Lower leg skin (tissue), 4 donors: ENCODE measurements around the gene FAM221B. TPM values are rescaled to one million over a fixed set of nuclear protein-coding genes. Genes with fewer than 3 reads are reported as not detected.

ENCODE experiments used
- DNase-seq, 2 donors: peaks; one replicate each; pipeline ENCODE4 v3.0.0-alpha.2; 2019; ENCODE audit warnings: low spot score in 2 of 2
- H3K4me3 ChIP-seq: fragments of 200-600 bp; sonication (generic); 2 replicates; pipeline ENCODE4 v1.5.1; 2017; ENCODE audit warnings: mild to moderate bottlenecking, low read depth; ENCODE audit not compliant: poor library complexity, severe bottlenecking
- POLR2A ChIP-seq, 2 donors: fragments of 450-650 bp; IDR thresholded peaks; one replicate each; pipeline ENCODE4 v1.6.1; 2016 to 2017; ENCODE audit warnings: antibody characterized with exemption in 2 of 2, mild to moderate bottlenecking in 1 of 2, moderate library complexity in 1 of 2
- WGBS, 2 donors: methylation state at CpG; one replicate each; pipeline ENCODE4 v1.1.5; 2018; 5-methylcytosine and 5-hydroxymethylcytosine counted together
- intact Hi-C: fragments of 100-400 bp; cut with DNase I; formaldehyde crosslinking; loops from one replicate; pipeline ENCODE4 v1.15.0; 2023; ENCODE audit warnings: low total_unique reads
- total RNA-seq, 4 donors: library from RNA; depleted of rRNA; stranded (reverse); fragments of >200 nt; gene quantifications; one replicate each; pipeline ENCODE4 v1.1.0, GENCODE V29; 2016
- TF ChIP-seq, protein P1 (sequence below), 3 donors: fragments of 450-650 bp; IDR thresholded peaks; one replicate each; pipeline ENCODE4 v1.5.1; 2016; ENCODE audit warnings: antibody characterized with exemption in 3 of 3, mild to moderate bottlenecking in 3 of 3, moderate library complexity in 2 of 3

The FAM221B gene
- total RNA-seq, 4 donors from 2014 or later: not detected

DNA sequence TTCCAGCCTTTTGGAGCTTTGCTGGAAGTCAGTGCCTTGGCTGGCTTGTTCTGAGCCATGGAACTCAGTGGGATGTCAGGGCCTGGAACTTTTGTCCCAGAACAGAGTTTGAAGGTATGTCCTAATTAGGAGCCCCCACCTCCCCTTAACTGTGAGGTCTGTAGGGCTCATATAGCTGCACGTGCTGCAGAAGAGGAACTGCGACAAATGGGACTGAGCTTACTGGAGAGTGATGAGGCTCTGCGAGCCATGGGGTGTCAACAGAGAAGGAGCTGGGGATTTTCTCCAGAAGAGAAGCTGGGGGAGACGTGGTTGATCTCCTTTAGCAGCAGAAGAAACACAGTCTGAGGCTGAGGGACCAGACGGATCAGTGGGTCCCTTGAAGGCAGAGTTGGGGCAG, 11.4 kb upstream of the FAM221B start:
- WGBS, 2 donors: 88 to 94% methylated on average over 5 of the region's 5 CpGs
- intact Hi-C loops: no loop called here

GRCh38 chr9:35836595-35836994, 8.1 kb upstream of the FAM221B start:
- H3K4me3 ChIP-seq: no peak overlapping the region
- no peak for TF ChIP-seq POLR2A (IDR thresholded peaks at IDR 0.05)
- TF ChIP-seq, protein P1, sequence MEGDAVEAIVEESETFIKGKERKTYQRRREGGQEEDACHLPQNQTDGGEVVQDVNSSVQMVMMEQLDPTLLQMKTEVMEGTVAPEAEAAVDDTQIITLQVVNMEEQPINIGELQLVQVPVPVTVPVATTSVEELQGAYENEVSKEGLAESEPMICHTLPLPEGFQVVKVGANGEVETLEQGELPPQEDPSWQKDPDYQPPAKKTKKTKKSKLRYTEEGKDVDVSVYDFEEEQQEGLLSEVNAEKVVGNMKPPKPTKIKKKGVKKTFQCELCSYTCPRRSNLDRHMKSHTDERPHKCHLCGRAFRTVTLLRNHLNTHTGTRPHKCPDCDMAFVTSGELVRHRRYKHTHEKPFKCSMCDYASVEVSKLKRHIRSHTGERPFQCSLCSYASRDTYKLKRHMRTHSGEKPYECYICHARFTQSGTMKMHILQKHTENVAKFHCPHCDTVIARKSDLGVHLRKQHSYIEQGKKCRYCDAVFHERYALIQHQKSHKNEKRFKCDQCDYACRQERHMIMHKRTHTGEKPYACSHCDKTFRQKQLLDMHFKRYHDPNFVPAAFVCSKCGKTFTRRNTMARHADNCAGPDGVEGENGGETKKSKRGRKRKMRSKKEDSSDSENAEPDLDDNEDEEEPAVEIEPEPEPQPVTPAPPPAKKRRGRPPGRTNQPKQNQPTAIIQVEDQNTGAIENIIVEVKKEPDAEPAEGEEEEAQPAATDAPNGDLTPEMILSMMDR (IDR thresholded peaks at IDR 0.05): no peak
- intact Hi-C loops: no loop called here
- peak in 1 of 2 donors; percentile 74 for DNase-seq
- 94% methylated on average over 5 of the region's 5 CpGs for WGBS, 2 donors

More for the DNA sequence above, 11.4 kb upstream of the FAM221B start:
- DNase-seq: no peak
- TF ChIP-seq, protein P1 (IDR thresholded peaks at IDR 0.05): no peak
- no peak for TF ChIP-seq POLR2A (IDR thresholded peaks at IDR 0.05)
- H3K4me3 ChIP-seq: no peak overlapping the region

- intact Hi-C loops: no loop called here
- DNase-seq: no peak
- 78 to 88% methylated on average over 2 of the region's 2 CpGs for WGBS, 2 donors
- TF ChIP-seq POLR2A (IDR thresholded peaks at IDR 0.05): no peak
- TF ChIP-seq, protein P1 (IDR thresholded peaks at IDR 0.05): no peak
- no peak overlapping the region for H3K4me3 ChIP-seq
These were observed 7.2 kb upstream of the FAM221B start for GRCh38 chr9:35835766-35836165.

DNA sequence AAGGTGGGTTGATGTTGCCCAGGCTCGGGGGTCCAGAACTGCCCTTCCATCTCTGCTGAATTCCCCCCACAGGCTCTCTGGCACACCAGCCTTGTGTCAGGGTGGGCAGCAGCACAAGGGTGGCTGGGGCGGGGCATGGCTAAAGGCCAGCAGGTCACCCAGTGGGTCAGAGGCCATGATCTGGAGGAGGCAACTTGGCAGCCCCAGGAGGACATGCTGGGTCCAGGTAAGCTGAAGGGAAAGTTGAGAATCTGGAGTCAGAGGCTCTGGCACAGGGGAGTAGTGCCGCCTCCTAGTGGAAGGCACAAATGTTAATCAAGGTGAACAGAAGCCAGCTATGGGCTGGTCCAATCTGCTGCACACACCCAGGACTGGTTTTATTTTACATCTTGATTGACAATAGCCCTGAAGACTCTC, 6.7 kb upstream of the FAM221B start:
- intact Hi-C loops: no loop called here
- H3K4me3 ChIP-seq: no peak overlapping the region
- peak in 1 of 2 donors; percentile 82 for DNase-seq
- TF ChIP-seq, protein P1 (IDR thresholded peaks at IDR 0.05): no peak
- no peak for TF ChIP-seq POLR2A (IDR thresholded peaks at IDR 0.05)
- WGBS, 2 donors: 83 to 92% methylated on average over 3 of the region's 3 CpGs

DNA sequence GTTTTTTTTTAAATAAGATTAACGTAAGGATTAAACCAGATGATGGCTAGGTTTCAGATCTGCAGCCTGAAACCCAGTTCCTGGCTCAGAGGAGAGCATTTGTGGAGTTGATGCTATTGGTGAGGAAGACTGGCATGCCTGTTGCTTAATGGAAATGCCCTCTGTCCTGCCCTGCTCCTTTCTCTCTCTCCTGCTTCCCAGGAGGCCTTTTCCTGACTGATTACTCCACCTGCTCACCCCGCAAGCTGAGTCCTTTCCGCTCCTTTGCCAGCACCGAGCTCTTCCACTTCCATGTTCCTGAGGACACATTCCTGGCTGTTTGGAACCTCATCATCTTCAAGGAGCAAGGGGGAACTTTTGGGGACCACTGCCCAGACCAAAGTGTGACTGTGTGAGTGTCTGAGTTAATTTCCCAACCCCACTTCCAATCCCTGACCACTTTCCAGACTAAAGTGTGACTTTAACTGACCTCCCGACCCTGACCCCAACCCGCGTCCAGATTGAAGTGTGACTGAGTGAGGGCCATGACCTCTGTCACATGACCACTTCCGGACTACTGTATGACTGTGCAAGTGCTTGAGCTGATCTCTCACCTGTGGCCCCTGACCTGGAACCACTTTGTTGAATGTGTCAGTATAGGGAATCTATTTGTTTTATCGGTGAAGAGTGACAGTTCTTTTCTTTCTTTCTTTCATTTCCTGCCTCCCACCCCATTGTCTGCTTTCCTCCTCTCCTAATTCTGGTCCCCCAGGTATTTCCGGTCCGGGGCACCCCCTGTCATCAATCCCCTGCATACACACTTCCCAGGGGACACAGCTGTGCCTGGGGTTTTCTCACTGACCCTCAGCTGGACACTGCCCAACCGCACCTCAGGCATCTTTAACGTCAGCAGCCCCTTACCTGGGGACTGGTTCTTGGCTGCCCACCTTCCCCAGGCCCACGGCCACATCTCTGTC, 6.0 kb upstream of the FAM221B start:
- no peak overlapping the region for H3K4me3 ChIP-seq
- DNase-seq: no peak
- intact Hi-C loops: no loop called here
- 82 to 86% methylated on average over 14 of the region's 14 CpGs for WGBS, 2 donors
- no peak for TF ChIP-seq POLR2A (IDR thresholded peaks at IDR 0.05)
- TF ChIP-seq, protein P1 (IDR thresholded peaks at IDR 0.05): no peak
